GM08714 (cell line): ENCODE measurements around the gene ZNF354C.

Source experiments
- H3K4me3 ChIP-seq: fragments of 200-500 bp; sonication (Bioruptor generic); 2 replicates; pipeline ENCODE4 v1.5.1; 2014; ENCODE audit warnings: mild to moderate bottlenecking, low read length, inconsistent platforms
- ZNF274 ChIP-seq: IDR thresholded peaks from 2 replicates; pipeline ENCODE4 v1.6.1; 2012; ENCODE audit warnings: mild to moderate bottlenecking, low read depth, low read length

The ZNF354C gene

GRCh38 chr5:179129607-179130071 lies 69.5 kb downstream of the ZNF354C start:
- no peak for TF ChIP-seq ZNF274

GRCh38 chr5:179130101-179130681 lies 70.0 kb downstream of the ZNF354C start:
- no peak for TF ChIP-seq ZNF274
- no peak overlapping the region for H3K4me3 ChIP-seq

More at GRCh38 chr5:179129607-179130071, 69.5 kb downstream of the ZNF354C start:
- H3K4me3 ChIP-seq, result no peak overlapping the region

GRCh38 chr5:179131321-179131835 lies 71.2 kb downstream of the ZNF354C start:
- no peak for TF ChIP-seq ZNF274
- H3K4me3 ChIP-seq, result no peak overlapping the region

- no peak overlapping the region for H3K4me3 ChIP-seq
- no peak for TF ChIP-seq ZNF274
Observed at GRCh38 chr5:179131886-179132585, 71.9 kb downstream of the ZNF354C start.

GRCh38 chr5:179132586-179133355 lies 72.6 kb downstream of the ZNF354C start:
- no peak for TF ChIP-seq ZNF274
- no peak overlapping the region for H3K4me3 ChIP-seq
